ENCODE data around the gene GNB1L.

DNA sequence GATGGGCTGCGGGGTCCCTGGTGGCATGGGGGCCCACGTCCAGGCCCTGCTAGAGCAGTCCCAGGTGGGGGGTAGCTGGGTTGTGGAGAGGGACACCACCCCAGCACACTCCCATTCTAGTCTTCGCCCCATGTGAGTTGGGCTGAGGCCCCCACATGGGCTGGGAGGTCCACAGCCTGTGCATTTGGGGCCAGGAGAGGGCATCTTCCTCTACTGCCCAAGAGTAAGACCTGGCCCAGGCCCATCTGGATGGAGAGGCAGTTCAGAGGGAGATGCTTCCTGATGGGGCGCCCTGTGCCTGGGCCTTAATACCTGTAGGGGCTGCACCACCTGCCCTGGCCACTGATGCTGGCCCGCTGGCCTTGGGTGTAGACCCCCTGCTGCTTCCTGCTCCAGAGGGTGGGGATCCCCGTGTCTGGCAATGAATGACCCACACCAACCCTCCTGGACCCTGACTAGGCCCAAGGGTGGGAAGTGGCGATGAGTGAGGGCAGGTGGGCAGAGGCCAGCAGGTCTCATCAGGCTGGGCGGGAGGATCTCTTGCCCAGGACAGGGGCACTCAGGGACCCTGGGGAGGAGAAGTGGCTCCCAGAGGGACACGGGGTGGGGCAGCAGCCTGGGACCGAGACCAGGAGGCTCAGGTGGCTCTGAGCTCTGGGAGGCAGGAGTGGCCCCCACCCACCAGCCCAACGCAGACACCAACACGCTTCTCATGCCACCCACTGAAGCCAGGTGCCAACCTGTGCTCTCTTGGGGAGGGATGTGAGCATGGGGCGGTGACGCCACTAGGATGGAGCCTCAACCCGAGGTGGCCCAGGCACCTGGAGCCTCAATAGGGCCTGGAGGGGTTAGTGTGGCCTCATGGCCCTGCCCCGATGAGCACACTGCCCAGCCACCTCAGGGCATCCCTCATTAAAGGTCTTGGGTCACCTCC, 17.4 kb upstream of the GNB1L start:
- TF ChIP-seq, protein P1, sequence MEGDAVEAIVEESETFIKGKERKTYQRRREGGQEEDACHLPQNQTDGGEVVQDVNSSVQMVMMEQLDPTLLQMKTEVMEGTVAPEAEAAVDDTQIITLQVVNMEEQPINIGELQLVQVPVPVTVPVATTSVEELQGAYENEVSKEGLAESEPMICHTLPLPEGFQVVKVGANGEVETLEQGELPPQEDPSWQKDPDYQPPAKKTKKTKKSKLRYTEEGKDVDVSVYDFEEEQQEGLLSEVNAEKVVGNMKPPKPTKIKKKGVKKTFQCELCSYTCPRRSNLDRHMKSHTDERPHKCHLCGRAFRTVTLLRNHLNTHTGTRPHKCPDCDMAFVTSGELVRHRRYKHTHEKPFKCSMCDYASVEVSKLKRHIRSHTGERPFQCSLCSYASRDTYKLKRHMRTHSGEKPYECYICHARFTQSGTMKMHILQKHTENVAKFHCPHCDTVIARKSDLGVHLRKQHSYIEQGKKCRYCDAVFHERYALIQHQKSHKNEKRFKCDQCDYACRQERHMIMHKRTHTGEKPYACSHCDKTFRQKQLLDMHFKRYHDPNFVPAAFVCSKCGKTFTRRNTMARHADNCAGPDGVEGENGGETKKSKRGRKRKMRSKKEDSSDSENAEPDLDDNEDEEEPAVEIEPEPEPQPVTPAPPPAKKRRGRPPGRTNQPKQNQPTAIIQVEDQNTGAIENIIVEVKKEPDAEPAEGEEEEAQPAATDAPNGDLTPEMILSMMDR (IDR thresholded peaks at IDR 0.05), result no peak
- no peak for TF ChIP-seq POLR2A (IDR thresholded peaks at IDR 0.05)
